A549 (cell line): ENCODE results near the gene KIAA0232. TPM values are rescaled to one million over a fixed set of nuclear protein-coding genes. Genes with fewer than 3 reads are reported as not detected.

Source experiments
- ATAC-seq, 2 experiments: fragments of 200-7000 bp in 1 of 2; fragments of >200 bp in 1 of 2; cut with Nextera tagmentation in 1 of 2; cut with Tn5 transposase in 1 of 2; 3 replicates each; pipeline versions ENCODE4 v1.8.0 to v1.9.1; 2018 to 2020; ENCODE audit warnings: mild to moderate bottlenecking in 1 of 2, moderate library complexity in 1 of 2
- CTCF ChIA-PET: fragments of 300-600 bp; sonication (Branson Sonifier 250); formaldehyde crosslinking; extraction: SDS; loops from one replicate; lab custom pipeline; 2021; ENCODE audit warnings: antibody characterized with exemption, inconsistent platforms; lab: Yijun Ruan, JAX
- POLR2A ChIA-PET: fragments of 350-600 bp; formaldehyde crosslinking; extraction: SDS; loops from one replicate; lab custom pipeline; 2021; ENCODE audit warnings: antibody characterized with exemption, inconsistent platforms; lab: Yijun Ruan, JAX
- DNase-seq, 2 experiments: peaks; one replicate each; pipeline versions ENCODE4 v3.0.0 to v3.0.0-alpha.2; 2011 to 2016; ENCODE audit warnings: low read depth in 1 of 2, low spot score in 1 of 2
- FAIRE-seq: peaks from 2 replicates; lab custom pipeline; 2011; peaks lifted over from hg19 to GRCh38; lab: Jason Lieb, UNC
- H3K27ac ChIP-seq, 2 experiments: fragments of >200 bp; sonication (Bioruptor Twin); formaldehyde crosslinking; 3 replicates each; pipeline ENCODE4 v1.5.1; 2016 to 2017
- H3K4me1 ChIP-seq: fragments of >200 bp; sonication (Bioruptor Twin); formaldehyde crosslinking; 3 replicates; pipeline ENCODE4 v1.6.1; 2016
- H3K4me2 ChIP-seq: fragments of >200 bp; sonication (Bioruptor Twin); formaldehyde crosslinking; 3 replicates; pipeline ENCODE4 v1.6.1; 2016
- H3K4me3 ChIP-seq: fragments of >200 bp; sonication (Bioruptor Twin); formaldehyde crosslinking; 3 replicates; pipeline ENCODE4 v1.5.1; 2016
- H3K9me3 ChIP-seq: fragments of >200 bp; sonication (Bioruptor Twin); formaldehyde crosslinking; 3 replicates; pipeline ENCODE4 v1.6.1; 2016
- ATOH8 ChIP-seq: fragments of 250-450 bp; sonication (Bioruptor Pico); IDR thresholded peaks from 2 replicates; pipeline ENCODE4 v1.5.0; 2020; ENCODE audit warnings: low read depth, mild to moderate bottlenecking, moderate library complexity
- CBX8 ChIP-seq: fragments of 200-600 bp; sonication (generic); IDR thresholded peaks from 2 replicates; pipeline ENCODE4 v1.6.1; 2016
- CHD4 ChIP-seq: fragments of 200-600 bp; sonication (generic); IDR thresholded peaks from 2 replicates; pipeline ENCODE4 v1.6.1; 2016; ENCODE audit warnings: antibody characterized with exemption, mild to moderate bottlenecking, borderline replicate concordance
- EHMT2 ChIP-seq: fragments of 200-600 bp; sonication (generic); IDR thresholded peaks from 2 replicates; pipeline ENCODE4 v1.6.1; 2016; ENCODE audit warnings: antibody characterized with exemption, low read depth, mild to moderate bottlenecking, moderate library complexity
- ESRRA ChIP-seq: fragments of 150-350 bp; IDR thresholded peaks from 2 replicates; pipeline ENCODE4 v1.6.1; 2014; ENCODE audit warnings: mild to moderate bottlenecking, low read length, borderline replicate concordance
- GATA3 ChIP-seq: IDR thresholded peaks from 2 replicates; pipeline ENCODE4 v1.6.1; 2012; ENCODE audit warnings: borderline replicate concordance
- HDAC2 ChIP-seq: fragments of 200-600 bp; sonication (generic); IDR thresholded peaks from 2 replicates; pipeline ENCODE4 v1.6.1; 2016
- HMGXB4 ChIP-seq: fragments of 250-450 bp; sonication (Bioruptor Pico); IDR thresholded peaks from 2 replicates; pipeline ENCODE4 v1.5.0; 2021; ENCODE audit warnings: mild to moderate bottlenecking, moderate library complexity, borderline replicate concordance
- HOXA7 ChIP-seq: fragments of 250-450 bp; sonication (Bioruptor Pico); IDR thresholded peaks from 2 replicates; pipeline ENCODE4 v1.5.0; 2020; ENCODE audit warnings: mild to moderate bottlenecking, moderate library complexity
- HOXB13 ChIP-seq: fragments of 250-450 bp; sonication (Bioruptor Pico); IDR thresholded peaks from 2 replicates; pipeline ENCODE4 v1.5.0; 2020; ENCODE audit warnings: low read depth, mild to moderate bottlenecking, moderate library complexity
- HOXB5 ChIP-seq: fragments of 250-450 bp; sonication (Bioruptor Pico); IDR thresholded peaks from 2 replicates; pipeline ENCODE4 v1.5.0; 2020; ENCODE audit warnings: mild to moderate bottlenecking, moderate library complexity
- KDM1A ChIP-seq: fragments of 200-600 bp; sonication (generic); IDR thresholded peaks from 2 replicates; pipeline ENCODE4 v1.6.1; 2016; ENCODE audit warnings: low read depth, mild to moderate bottlenecking
- NFE2L2 ChIP-seq: fragments of 150-350 bp; conservative IDR thresholded peaks from 2 replicates; pipeline ENCODE4 v1.6.1; 2014; ENCODE audit warnings: low read length
- NR3C1 ChIP-seq: fragments of >200 bp; sonication (Bioruptor Twin); formaldehyde crosslinking; IDR thresholded peaks from 3 replicates; pipeline ENCODE4 v1.6.1; 2017
- PHF8 ChIP-seq: fragments of 200-600 bp; sonication (generic); IDR thresholded peaks from 2 replicates; pipeline ENCODE4 v1.6.1; 2016; ENCODE audit warnings: low read depth, mild to moderate bottlenecking, antibody characterized with exemption, moderate library complexity, borderline replicate concordance
- POLR2AphosphoS2 ChIP-seq: conservative IDR thresholded peaks from 2 replicates; pipeline ENCODE4 v1.6.1; 2012; ENCODE audit warnings: low read length, improper control_type of control experiment, inconsistent platforms
- RARB ChIP-seq: fragments of 250-450 bp; sonication (Bioruptor Pico); IDR thresholded peaks from 2 replicates; pipeline ENCODE4 v1.8.0; 2021; ENCODE audit warnings: mild to moderate bottlenecking, moderate library complexity
- SMC3 ChIP-seq: fragments of >200 bp; sonication (Bioruptor Twin); formaldehyde crosslinking; IDR thresholded peaks from 3 replicates; pipeline ENCODE4 v1.6.1; 2018; ENCODE audit warnings: inconsistent platforms
- ZFP36 ChIP-seq: fragments of 450-650 bp; IDR thresholded peaks from 2 replicates; pipeline ENCODE4 v1.6.1; 2014; ENCODE audit warnings: borderline replicate concordance; ENCODE audit not compliant: partially characterized antibody
- ZSCAN20 ChIP-seq: fragments of 250-450 bp; sonication (Bioruptor Pico); IDR thresholded peaks from 2 replicates; pipeline ENCODE4 v1.8.0; 2022; ENCODE audit warnings: mild to moderate bottlenecking, moderate library complexity
- WGBS: methylation state at CpG from one replicate; pipeline ENCODE4 v1.1.6; 2017; ENCODE audit errors: missing lambda C conversion rate; 5-methylcytosine and 5-hydroxymethylcytosine counted together
- polyA plus RNA-seq, 4 experiments: library from polyadenylated mRNA; depleted of rRNA in 3 of 4; stranded (reverse); fragments of >200 nt; fragmentation: RNase III in 1 of 4; extraction: RNeasy Plus Mini Kit Qiagen cat#74134 plus additional on column Dnase treatment in 1 of 4; gene quantifications; 2 replicates in 3 of 4; 3 replicates in 1 of 4; pipeline ENCODE4 v1.2.3, GENCODE V29; 2011 to 2017
- TF ChIP-seq, protein P1 (sequence below): IDR thresholded peaks from 2 replicates; pipeline ENCODE4 v1.6.1; 2012
- TF ChIP-seq, protein P2 (sequence below): fragments of >200 bp; sonication (Bioruptor Twin); formaldehyde crosslinking; IDR thresholded peaks from 2 replicates; pipeline ENCODE4 v1.6.1; 2016

The KIAA0232 gene
- polyA plus RNA-seq, 2 of the 4 experiments (the other 2 are of a cell fraction): 9.3 to 21.5 TPM

DNA sequence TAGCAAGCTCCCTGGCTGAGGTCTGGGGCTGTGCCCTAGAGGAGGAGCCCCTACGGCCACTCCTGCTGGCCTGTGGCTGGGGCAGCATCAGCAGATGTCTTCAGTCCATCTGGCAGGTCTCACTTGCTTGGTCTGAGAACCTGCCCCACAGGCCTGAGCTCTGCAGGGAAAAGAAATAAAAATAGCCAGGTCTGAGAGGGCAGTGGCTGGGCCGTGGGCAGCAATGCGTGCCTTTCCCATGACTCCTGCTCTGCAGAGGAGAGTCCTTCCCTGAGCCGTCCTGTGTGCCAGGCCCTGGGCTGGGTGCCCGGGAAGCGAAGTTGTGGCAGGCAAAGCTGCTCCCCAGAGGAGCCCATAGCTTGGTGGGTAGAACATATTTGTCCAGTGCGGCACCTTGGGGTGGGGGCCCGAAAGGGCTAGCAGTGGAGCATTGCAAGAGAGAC, 11.3 kb upstream of the KIAA0232 start:
- TF ChIP-seq NFE2L2 (no peak), GATA3 (no peak), ESRRA (no peak), RARB (CRISPR knock-in tag) (no peak), POLR2AphosphoS2 (no peak), HDAC2 (no peak), ATOH8 (CRISPR knock-in tag) (no peak), PHF8 (no peak), CBX8 (no peak), CHD4 (no peak), HOXB5 (CRISPR knock-in tag) (no peak), ZFP36 (no peak), KDM1A (no peak), ZSCAN20 (CRISPR knock-in tag) (no peak), HMGXB4 (no peak), HOXB13 (no peak), SMC3 (no peak), HOXA7 (CRISPR knock-in tag) (no peak)
- TF ChIP-seq, protein P1, sequence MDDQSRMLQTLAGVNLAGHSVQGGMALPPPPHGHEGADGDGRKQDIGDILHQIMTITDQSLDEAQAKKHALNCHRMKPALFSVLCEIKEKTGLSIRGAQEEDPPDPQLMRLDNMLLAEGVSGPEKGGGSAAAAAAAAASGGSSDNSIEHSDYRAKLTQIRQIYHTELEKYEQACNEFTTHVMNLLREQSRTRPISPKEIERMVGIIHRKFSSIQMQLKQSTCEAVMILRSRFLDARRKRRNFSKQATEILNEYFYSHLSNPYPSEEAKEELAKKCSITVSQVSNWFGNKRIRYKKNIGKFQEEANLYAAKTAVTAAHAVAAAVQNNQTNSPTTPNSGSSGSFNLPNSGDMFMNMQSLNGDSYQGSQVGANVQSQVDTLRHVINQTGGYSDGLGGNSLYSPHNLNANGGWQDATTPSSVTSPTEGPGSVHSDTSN: no peak
- TF ChIP-seq, protein P2, sequence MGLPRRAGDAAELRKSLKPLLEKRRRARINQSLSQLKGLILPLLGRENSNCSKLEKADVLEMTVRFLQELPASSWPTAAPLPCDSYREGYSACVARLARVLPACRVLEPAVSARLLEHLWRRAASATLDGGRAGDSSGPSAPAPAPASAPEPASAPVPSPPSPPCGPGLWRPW: no peak
- no peak overlapping the region for H3K4me2 ChIP-seq
- no peak overlapping the region for H3K4me3 ChIP-seq
- WGBS: 84% methylated on average over 6 of the region's 8 CpGs
- H3K4me1 ChIP-seq: peaks cover 14% of the 10 kb centered on the region
- H3K9me3 ChIP-seq: no peaks in the 10 kb centered on the region
- POLR2A ChIA-PET: no interaction called here
- ATAC-seq (peak in 1 of 2 experiments; percentile 25; a peak in 1 of 6 replicates), FAIRE-seq (no peak), DNase-seq (no peak)
- H3K27ac ChIP-seq: no peak overlapping the region
- CTCF ChIA-PET: interaction anchor here (1.1 to 1.8 kb wide), 3 partner anchors 9 to 103 kb away, joined by 3 to 9 read pairs (median 5); no protein-coding TSS in a partner anchor

DNA sequence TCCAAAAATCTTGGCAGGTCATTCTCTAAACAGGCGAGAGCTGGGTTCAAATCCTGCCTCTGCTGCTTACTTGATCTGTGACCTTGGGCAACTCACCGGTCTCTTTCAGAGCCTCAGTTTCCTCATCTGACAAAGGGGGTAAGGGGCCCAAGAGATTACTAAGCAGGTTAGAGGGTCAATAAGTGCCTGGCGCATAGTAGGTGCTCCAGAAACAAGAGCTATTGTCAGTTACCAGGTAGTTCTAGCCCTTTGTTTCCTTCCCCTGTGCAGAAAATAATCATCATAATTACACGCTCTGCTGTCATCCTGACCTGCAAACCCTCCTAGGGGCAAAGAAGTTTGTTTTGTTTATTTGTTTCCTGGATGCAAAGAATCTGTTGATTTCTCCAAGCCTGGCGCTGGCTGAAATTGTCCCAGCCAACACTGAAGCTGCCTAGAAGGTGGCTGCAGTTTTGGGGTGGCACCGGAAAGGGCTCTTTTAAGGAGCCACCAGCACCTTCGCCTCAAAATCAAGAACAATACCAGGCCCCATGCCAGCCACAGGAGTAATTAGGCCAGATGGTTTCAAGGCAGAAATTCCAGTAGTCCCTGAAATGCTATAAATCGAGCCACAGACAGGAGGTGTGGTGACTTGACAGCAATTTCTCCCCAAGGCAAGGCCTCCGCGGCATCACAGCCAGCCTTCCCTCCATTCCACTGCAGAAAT, 10.2 kb upstream of the KIAA0232 start:
- TF ChIP-seq RARB (CRISPR knock-in tag) (no peak), NR3C1 (no peak), NFE2L2 (no peak), EHMT2 (no peak)
- TF ChIP-seq, protein P1: no peak
- FAIRE-seq (no peak), ATAC-seq (peak in 1 of 2 experiments; percentile 47; a peak in 3 of 6 replicates), DNase-seq (no peak)
- CTCF ChIA-PET: interaction anchor here (0.6 kb wide), 1 partner anchor 137 kb away, joined by 3 read pairs; the partner anchor contains the start of gene TBC1D14
- POLR2A ChIA-PET: no interaction called here
- Histone ChIP-seq H3K4me3 (no peak overlapping the region), H3K27ac (no peak overlapping the region), H3K4me1 (peaks cover 13% of the 10 kb centered on the region), H3K9me3 (no peaks in the 10 kb centered on the region), H3K4me2 (no peak overlapping the region)
- WGBS: 74% methylated on average over 8 of the region's 10 CpGs
